HEK293 (cell line): Measurements from ENCODE around the gene NOC4L.

Experiments used
- CTCF ChIA-PET: fragments of 350-600 bp; formaldehyde crosslinking; extraction: SDS; loops from one replicate; lab custom pipeline; 2021; ENCODE audit warnings: antibody characterized with exemption; lab: Yijun Ruan, JAX
- POLR2A ChIA-PET: fragments of 300-600 bp; formaldehyde crosslinking; extraction: SDS; loops from one replicate; lab custom pipeline; 2020; ENCODE audit warnings: antibody characterized with exemption, inconsistent platforms; lab: Yijun Ruan, JAX
- H3K27ac ChIP-seq: fragments of 200-500 bp; sonication (Bioruptor generic); 2 replicates; pipeline ENCODE4 v1.5.1; 2014; ENCODE audit warnings: low read depth, low read length, control low read depth, inconsistent platforms; ENCODE audit errors: extremely low read depth
- H3K36me3 ChIP-seq, 2 experiments: fragments of 200-500 bp in 1 of 2; sonication (Bioruptor generic) in 1 of 2; 1 replicate in 1 of 2; 2 replicates in 1 of 2; pipeline ENCODE4 v1.5.1; 2014 to 2017; ENCODE audit warnings: inconsistent platforms in 2 of 2, low read length in 2 of 2; ENCODE audit not compliant: control insufficient read depth in 2 of 2, insufficient read depth in 1 of 2
- H3K4me1 ChIP-seq: fragments of 200-500 bp; sonication (Bioruptor generic); 2 replicates; pipeline ENCODE4 v1.5.1; 2014; ENCODE audit warnings: mild to moderate bottlenecking, low read length, inconsistent platforms; ENCODE audit not compliant: control insufficient read depth, insufficient read depth
- H3K4me3 ChIP-seq: 2 replicates; pipeline ENCODE4 v1.5.1; 2011; ENCODE audit warnings: low read depth, mild to moderate bottlenecking, control low read depth, low read length, moderate library complexity
- H3K9me3 ChIP-seq: fragments of 200-500 bp; sonication (Bioruptor generic); 2 replicates; pipeline ENCODE4 v1.5.1; 2014; ENCODE audit warnings: low read depth, low read length, inconsistent platforms; ENCODE audit not compliant: control insufficient read depth, insufficient read depth
- GLIS1 ChIP-seq: fragments of 450-650 bp; formaldehyde crosslinking; IDR thresholded peaks from 2 replicates; pipeline ENCODE4 v1.5.1; 2016; ENCODE audit warnings: missing biosample characterization, missing genetic modification characterization
- GLIS2 ChIP-seq: fragments of 450-650 bp; formaldehyde crosslinking; IDR thresholded peaks from 2 replicates; pipeline ENCODE4 v1.5.1; 2016; ENCODE audit warnings: missing biosample characterization, missing genetic modification characterization
- OSR2 ChIP-seq: fragments of 450-650 bp; formaldehyde crosslinking; IDR thresholded peaks from 2 replicates; pipeline ENCODE4 v1.5.1; 2016; ENCODE audit warnings: missing biosample characterization, missing genetic modification characterization
- ZNF114 ChIP-seq: fragments of 450-650 bp; formaldehyde crosslinking; IDR thresholded peaks from 2 replicates; pipeline ENCODE4 v1.5.0; 2017; ENCODE audit warnings: missing biosample characterization, missing genetic modification characterization
- ZNF133 ChIP-seq: fragments of 450-650 bp; formaldehyde crosslinking; IDR thresholded peaks from 2 replicates; pipeline ENCODE4 v1.5.1; 2016; ENCODE audit warnings: missing biosample characterization, missing genetic modification characterization
- ZNF16 ChIP-seq: fragments of 450-650 bp; formaldehyde crosslinking; IDR thresholded peaks from 2 replicates; pipeline ENCODE4 v1.5.1; 2016; ENCODE audit warnings: low read depth, missing biosample characterization, missing genetic modification characterization
- ZNF18 ChIP-seq: fragments of 450-650 bp; formaldehyde crosslinking; IDR thresholded peaks from 2 replicates; pipeline ENCODE4 v1.5.1; 2016; ENCODE audit warnings: missing biosample characterization, missing genetic modification characterization
- ZNF518A ChIP-seq: fragments of 450-650 bp; formaldehyde crosslinking; conservative IDR thresholded peaks from 2 replicates; pipeline ENCODE4 v1.5.1; 2016; ENCODE audit warnings: low read depth, missing biosample characterization, missing genetic modification characterization
- ZNF600 ChIP-seq: fragments of 450-650 bp; formaldehyde crosslinking; IDR thresholded peaks from 2 replicates; pipeline ENCODE4 v1.5.1; 2016; ENCODE audit warnings: missing biosample characterization, missing genetic modification characterization
- ZNF670 ChIP-seq: fragments of 450-650 bp; formaldehyde crosslinking; IDR thresholded peaks from 2 replicates; pipeline ENCODE4 v1.5.1; 2016; ENCODE audit warnings: missing biosample characterization, missing genetic modification characterization, low read depth
- ZNF707 ChIP-seq: fragments of 450-650 bp; formaldehyde crosslinking; IDR thresholded peaks from 2 replicates; pipeline ENCODE4 v1.5.1; 2016; ENCODE audit warnings: missing biosample characterization, missing genetic modification characterization
- TF ChIP-seq, protein P1 (sequence below): fragments of 450-650 bp; formaldehyde crosslinking; IDR thresholded peaks from 2 replicates; pipeline ENCODE4 v1.5.1; 2017; ENCODE audit warnings: missing biosample characterization, missing genetic modification characterization

NOC4L gene

GRCh38 chr12:132150780-132151144, 6.5 kb downstream of the NOC4L start (continued):
- TF ChIP-seq ZNF518A (tag by site-specific recombination) (no peak), ZNF707 (tag by site-specific recombination) (no peak), GLIS2 (0 out of 2 replicates have a peak, but pooled peaks have one; percentile 11), ZNF18 (no peak), ZNF16 (tag by site-specific recombination) (no peak)

GRCh38 chr12:132151145-132151765, 7.0 kb downstream of the NOC4L start:
- Histone ChIP-seq H3K4me3 (no peak overlapping the region), H3K4me1 (no peaks in the 10 kb centered on the region), H3K36me3 (peaks cover 6 to 43% of the 10 kb centered on the region in 2 experiments; a peak in 2 of 3 replicates), H3K27ac (no peak overlapping the region), H3K9me3 (no peaks in the 10 kb centered on the region)
- ChIA-PET POLR2A (interaction anchor here (0.5 kb wide), 1 partner anchor 290 kb away, joined by 3 read pairs; no protein-coding TSS in a partner anchor), CTCF (interaction anchor here (0.7 to 1.1 kb wide), 3 partner anchors 9 to 265 kb away, joined by 3 read pairs; no protein-coding TSS in a partner anchor)
- TF ChIP-seq ZNF133 (tag by site-specific recombination) (no peak), ZNF670 (tag by site-specific recombination) (no peak), ZNF114 (tag by site-specific recombination) (no peak), GLIS1 (tag by site-specific recombination) (no peak)
- TF ChIP-seq, protein P1, sequence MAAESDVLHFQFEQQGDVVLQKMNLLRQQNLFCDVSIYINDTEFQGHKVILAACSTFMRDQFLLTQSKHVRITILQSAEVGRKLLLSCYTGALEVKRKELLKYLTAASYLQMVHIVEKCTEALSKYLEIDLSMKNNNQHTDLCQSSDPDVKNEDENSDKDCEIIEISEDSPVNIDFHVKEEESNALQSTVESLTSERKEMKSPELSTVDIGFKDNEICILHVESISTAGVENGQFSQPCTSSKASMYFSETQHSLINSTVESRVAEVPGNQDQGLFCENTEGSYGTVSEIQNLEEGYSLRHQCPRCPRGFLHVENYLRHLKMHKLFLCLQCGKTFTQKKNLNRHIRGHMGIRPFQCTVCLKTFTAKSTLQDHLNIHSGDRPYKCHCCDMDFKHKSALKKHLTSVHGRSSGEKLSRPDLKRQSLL (tag by site-specific recombination), result no peak

GRCh38 chr12:132151766-132152410, 7.6 kb downstream of the NOC4L start:
- CTCF ChIA-PET, result interaction anchor here (1.1 kb wide), 2 partner anchors 262 to 265 kb away, joined by 3 read pairs; no protein-coding TSS in a partner anchor
- H3K4me1 ChIP-seq, result no peaks in the 10 kb centered on the region
- H3K4me3 ChIP-seq, result no peak overlapping the region
- peaks cover 10 to 43% of the 10 kb centered on the region in 2 experiments; a peak in 2 of 3 replicates for H3K36me3 ChIP-seq
- H3K9me3 ChIP-seq, result no peaks in the 10 kb centered on the region
- no peak overlapping the region for H3K27ac ChIP-seq
- POLR2A ChIA-PET, result interaction anchor here (0.5 to 0.7 kb wide), 2 partner anchors 144 to 289 kb away, joined by 3 to 4 read pairs; no protein-coding TSS in a partner anchor
- no peak for TF ChIP-seq ZNF600
- peak; percentile 35 for TF ChIP-seq GLIS2
- no peak for TF ChIP-seq OSR2 (tag by site-specific recombination)
